NCI-H2227 treated with DMSO at 0.1 percent for 48 hours (cell line): Measurements from ENCODE around the gene PITX3.

Source experiments
- DNase-seq: peaks from one replicate; lab custom pipeline; 2025; lab: John Stamatoyannopoulos, UW

PITX3 gene

DNA sequence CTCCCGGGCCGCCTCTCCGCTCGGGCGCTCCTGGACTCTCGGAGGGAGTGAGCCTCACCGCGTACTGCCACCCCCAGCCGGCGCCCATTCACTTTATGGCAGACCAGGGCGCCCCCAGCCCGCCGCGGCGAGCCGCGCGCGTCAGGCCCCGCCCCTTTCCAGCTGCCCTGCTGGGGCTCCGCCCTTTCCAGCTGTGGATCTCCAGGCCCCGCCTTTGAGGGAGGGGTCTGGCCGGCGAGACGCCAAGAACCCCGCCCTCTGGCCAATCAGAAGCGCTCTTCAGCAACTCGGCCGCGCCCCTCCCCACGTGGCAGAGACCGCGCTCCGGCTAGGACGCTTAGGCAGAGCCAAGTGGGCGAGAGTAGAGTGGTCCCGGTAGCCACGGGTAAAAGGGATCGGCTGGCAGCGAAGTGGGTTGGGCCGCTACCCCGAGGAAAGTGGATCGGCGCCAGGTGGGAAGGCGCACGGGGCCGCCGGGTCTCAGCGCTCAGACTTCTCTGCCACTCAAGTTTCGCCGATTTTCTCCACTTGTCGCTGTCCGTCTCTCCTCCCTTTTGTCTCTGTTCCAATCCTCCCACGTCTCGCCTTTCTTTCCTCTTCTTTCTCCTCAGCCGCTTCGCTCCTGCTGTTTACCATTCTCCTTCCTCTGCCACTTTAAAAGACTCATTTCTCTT lies at the start of gene PITX3:
Gene PITX3, minus strand, starts transcription at position 69 of the 674 bp plus-strand sequence. CDS start 9,432 bp downstream, outside the sequence.
- peak; percentile 82 for DNase-seq

- DNase-seq, result no peak
Measured at GRCh38 chr10:102289840-102290239, 48.5 kb upstream of the PITX3 start.

DNA sequence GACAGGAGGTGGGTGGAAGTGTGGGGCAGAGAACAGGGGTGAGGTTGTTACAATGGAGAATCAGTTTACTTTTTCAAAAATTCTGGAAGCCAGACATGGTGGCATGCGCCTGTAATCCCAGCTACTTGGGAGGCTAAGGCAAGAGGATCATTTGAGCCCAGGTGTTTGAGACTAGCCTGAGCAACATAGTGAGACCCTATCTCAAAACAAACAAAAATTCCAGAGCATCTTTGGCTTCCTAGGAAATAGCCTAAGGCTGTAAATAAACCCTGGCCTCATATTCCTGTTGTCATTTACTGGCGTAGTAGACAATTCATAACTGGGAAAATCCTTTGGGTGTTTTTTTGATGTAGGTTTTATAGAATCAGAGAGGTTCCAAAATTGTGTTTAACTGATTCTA lies 48.0 kb upstream of the PITX3 start:
- no peak for DNase-seq

GRCh38 chr10:102287991-102288390 lies 46.7 kb upstream of the PITX3 start:
- DNase-seq, result no peak

- no peak for DNase-seq
Measured at GRCh38 chr10:102287538-102287937, 46.2 kb upstream of the PITX3 start.

GRCh38 chr10:102286216-102286615 lies 44.9 kb upstream of the PITX3 start:
- no peak for DNase-seq

DNA sequence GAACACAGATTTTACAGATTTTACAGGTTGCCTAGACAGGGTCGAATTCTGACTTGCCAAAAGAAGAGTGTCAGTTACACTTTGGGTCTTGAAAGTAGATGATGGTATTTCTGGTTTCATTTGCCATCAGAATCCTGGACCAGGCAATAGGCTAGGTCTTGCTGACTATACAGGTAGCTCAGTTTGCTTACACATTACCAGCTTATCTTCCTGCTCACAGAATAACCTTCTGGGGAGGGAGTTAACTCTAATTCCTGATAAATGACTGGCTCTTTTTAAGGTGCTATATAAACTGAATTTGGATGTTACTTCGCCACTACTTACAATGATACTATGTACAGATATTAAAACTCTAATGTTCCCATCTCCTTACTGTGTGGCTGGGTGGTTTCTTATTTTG lies 43.8 kb upstream of the PITX3 start:
- DNase-seq, result no peak

DNA sequence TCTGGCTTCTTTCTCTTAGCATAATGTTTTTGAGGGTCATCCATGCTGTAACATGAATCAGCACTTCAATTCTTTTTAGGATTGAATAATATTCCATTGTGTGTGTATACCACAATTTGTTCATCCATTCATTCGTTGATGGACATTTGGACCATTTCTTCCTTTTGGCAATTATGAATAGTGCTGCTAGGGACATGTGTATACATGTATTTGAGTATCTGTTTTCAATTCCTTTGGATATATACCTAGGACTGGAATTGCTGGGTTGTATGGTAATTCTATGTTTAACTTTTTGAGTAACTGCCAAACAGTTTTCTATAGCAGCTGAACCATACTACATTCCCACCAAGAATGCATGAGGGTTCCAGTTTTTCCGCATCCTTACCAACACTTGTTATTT lies 43.2 kb upstream of the PITX3 start:
- DNase-seq, result no peak

GRCh38 chr10:102283890-102284289 lies 42.6 kb upstream of the PITX3 start:
- no peak for DNase-seq

DNA sequence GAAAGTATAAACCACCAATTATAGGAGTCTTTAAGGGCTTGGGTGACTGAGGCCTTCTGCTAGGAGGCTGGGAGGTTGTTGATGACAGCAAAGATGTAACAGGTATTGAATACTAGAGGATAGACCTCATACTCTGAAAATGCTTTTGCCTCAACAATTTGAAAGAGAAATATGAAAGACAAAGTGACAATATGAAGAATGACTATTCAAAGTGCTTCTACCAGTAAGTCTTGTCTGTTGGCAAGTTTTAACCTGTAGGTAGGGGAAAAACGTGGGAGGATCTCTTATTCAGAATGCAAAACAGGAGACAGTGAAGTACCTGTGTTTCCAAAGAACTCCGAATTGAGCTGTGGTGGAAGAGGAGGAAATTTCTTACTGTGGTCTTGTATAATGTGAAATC lies 42.2 kb upstream of the PITX3 start:
- DNase-seq, result no peak

- no peak for DNase-seq
Measured at GRCh38 chr10:102281102-102281487, 39.8 kb upstream of the PITX3 start.

DNA sequence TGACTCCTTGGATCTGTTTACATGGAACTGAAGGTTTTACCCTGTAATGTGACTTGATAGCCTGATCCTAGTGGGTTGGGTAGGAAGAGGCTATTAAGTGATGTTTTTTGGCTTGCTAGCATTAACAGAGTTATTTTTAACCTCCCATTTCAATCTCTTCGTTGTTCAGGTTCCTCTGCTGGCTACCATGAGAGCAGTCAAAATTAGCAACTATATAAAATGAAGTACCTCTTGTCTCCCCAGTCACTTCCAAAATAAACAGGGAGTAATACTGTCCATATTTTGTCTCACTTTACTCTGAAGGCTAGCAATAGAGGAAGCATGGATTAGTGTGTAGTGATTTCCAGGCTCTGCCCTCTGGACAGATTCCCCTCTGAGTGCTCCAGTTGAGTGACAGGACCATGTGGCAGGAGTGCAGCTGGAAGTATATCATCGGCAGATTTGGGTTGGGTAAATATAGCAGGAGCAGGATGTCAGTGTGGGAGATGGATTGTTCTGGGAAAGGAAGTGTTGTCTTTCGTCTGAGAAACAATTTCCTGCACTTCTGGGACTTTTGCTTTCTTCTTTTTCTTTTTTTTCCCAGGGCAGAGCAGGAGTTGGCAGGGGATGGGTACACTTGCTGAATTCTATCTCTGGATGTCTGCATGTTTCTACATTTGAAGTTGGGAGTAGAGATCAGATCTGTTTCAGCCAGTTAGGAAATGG lies 39.2 kb upstream of the PITX3 start:
- DNase-seq, result peak; percentile 2

GRCh38 chr10:102279104-102279503 lies 37.8 kb upstream of the PITX3 start:
- no peak for DNase-seq

DNA sequence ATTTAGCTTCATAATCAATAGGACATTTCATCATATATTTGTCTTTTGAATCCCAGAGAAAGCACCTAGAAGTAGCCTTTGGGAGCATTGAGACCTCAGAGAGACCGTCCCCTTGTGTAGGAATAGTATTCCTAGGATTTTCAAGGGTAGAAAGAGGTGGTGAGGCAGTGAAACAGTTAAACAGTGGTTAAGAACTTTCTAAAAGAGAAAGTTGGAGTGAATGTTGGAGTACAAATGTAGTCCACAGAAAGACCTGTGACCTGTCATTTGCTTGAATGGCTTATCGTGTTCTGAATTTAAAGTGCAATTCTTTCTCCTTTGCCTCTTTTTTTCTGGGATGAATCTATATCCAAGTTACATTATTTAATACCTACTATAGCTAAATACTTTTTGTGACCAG lies 34.0 kb upstream of the PITX3 start:
- no peak for DNase-seq

DNA sequence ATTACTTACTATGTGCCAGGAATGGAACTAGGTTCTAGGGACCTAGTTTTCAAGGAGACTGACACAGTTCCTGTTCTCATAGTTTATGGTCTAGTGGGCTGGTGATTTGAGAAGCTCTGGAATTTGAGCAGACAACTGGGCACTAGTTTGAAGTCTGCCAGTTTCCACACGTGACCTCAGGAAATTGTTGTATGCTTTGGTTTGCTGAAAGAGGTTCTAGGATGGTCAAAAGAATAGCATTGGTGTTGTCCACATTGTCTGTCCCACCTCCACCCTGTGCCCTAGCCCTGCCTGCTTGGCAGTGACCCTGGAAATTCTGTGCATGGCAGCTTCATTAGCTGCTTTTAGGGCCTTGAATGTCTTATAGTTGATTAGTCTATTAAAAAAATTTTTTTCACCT lies 32.8 kb upstream of the PITX3 start:
- DNase-seq, result no peak

- no peak for DNase-seq
Measured at GRCh38 chr10:102269017-102269416, 27.7 kb upstream of the PITX3 start.

- DNase-seq, result no peak
Measured at GRCh38 chr10:102268375-102268888, 27.1 kb upstream of the PITX3 start.

DNA sequence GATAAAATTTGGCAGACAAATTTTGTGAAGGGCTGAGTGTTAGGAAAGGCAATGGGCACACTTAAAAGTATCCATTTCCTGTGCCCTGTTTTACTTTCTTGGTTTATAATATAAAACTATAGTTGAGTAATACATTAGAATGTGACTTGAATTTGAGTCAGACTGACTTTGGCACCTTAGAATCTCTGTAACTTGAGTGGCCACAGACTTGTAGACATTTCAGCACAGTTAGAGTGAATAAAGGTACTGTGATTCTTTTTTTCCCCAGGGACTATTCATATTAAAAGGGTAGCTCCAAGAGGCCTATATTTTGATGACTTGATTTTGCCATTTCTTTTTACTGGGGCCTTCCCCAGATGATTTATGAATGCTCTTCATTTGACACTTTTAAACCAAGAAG lies 26.4 kb upstream of the PITX3 start:
- no peak for DNase-seq

- no peak for DNase-seq
Measured at GRCh38 chr10:102266670-102267069, 25.4 kb upstream of the PITX3 start.

- no peak for DNase-seq
Measured at GRCh38 chr10:102264371-102264770, 23.1 kb upstream of the PITX3 start.

GRCh38 chr10:102262744-102263370 lies 21.5 kb upstream of the PITX3 start:
- no peak for DNase-seq

- DNase-seq, result no peak
Measured at GRCh38 chr10:102261842-102262241, 20.5 kb upstream of the PITX3 start.

- no peak for DNase-seq
Measured at GRCh38 chr10:102261196-102261595, 19.9 kb upstream of the PITX3 start.
